22Rv1 (cell line): ENCODE results near the gene ZNF275.

ENCODE experiments used
- H3K27ac ChIP-seq: fragments of 450-650 bp; 2 replicates; pipeline ENCODE4 v1.5.1; 2017
- CTCF ChIP-seq: fragments of 450-650 bp; IDR thresholded peaks from 2 replicates; pipeline ENCODE4 v1.5.1; 2017; ENCODE audit warnings: mild to moderate bottlenecking
- ZFX ChIP-seq: fragments of 450-650 bp; IDR thresholded peaks from 2 replicates; pipeline ENCODE4 v1.6.1; 2017; ENCODE audit warnings: antibody characterized with exemption, borderline replicate concordance

The ZNF275 gene

GRCh38 chrX:153392642-153393321 lies 58.8 kb downstream of the ZNF275 start:
- H3K27ac ChIP-seq: no peak overlapping the region
- no peak for TF ChIP-seq CTCF
- TF ChIP-seq ZFX: no peak

- no peak for TF ChIP-seq ZFX
- TF ChIP-seq CTCF: no peak
- H3K27ac ChIP-seq: no peak overlapping the region
These were observed 60.7 kb downstream of the ZNF275 start for GRCh38 chrX:153394612-153395011.

GRCh38 chrX:153395613-153396319 lies 61.8 kb downstream of the ZNF275 start:
- H3K27ac ChIP-seq: no peak overlapping the region
- TF ChIP-seq ZFX: no peak
- no peak for TF ChIP-seq CTCF

- no peak overlapping the region for H3K27ac ChIP-seq
- TF ChIP-seq ZFX (no peak), CTCF (no peak)
These were observed 62.6 kb downstream of the ZNF275 start for GRCh38 chrX:153396320-153397195.

GRCh38 chrX:153397256-153397960 lies 63.5 kb downstream of the ZNF275 start:
- no peak overlapping the region for H3K27ac ChIP-seq
- TF ChIP-seq CTCF (no peak), ZFX (no peak)

GRCh38 chrX:153398275-153398960 lies 64.5 kb downstream of the ZNF275 start:
- no peak for TF ChIP-seq ZFX
- no peak for TF ChIP-seq CTCF
- no peak overlapping the region for H3K27ac ChIP-seq
